ENCODE measurements around the gene ZP2.
"Not testable (repeated sequence)": the region's sequence is repeated elsewhere in the genome, so short reads cannot be mapped to it uniquely, and the experiment has no call there.

The ZP2 gene

DNA sequence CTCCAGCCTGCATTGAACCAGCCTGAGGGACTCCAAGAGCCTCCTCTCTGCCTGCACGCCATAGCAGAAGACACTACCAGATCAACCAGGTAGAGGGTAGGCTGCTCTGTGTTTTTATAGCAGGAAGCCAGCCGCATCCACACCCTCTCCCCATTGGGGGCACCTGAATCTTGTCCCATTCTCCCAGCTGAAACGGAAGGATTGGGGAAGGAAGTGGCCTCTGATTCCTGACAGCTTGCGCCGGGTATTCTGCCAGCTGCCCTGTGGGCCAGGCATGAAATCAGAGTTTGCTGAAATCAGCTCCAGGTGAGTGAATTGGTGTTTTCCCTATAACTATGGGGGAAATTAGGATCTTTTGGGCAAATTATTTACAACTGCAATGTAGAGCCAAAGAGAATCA, at the start of gene ZP2:
Gene ZP2 (minus strand): TSS at position 89 of the 400 bp plus-strand sequence. CDS start 27 bp downstream, at position 62.
- peaks cover 16% of the 10 kb centered on the region for H3K4me1 Mint-ChIP-seq
- no peaks in the 10 kb centered on the region for H3K9me3 Mint-ChIP-seq
- no peak within 1 kb of the TSS for H3K27ac Mint-ChIP-seq
- no peak within 1 kb of the TSS for H3K4me3 Mint-ChIP-seq
- no peaks in the 10 kb centered on the region for H3K36me3 Mint-ChIP-seq (ENCODE audit: low read depth)
- TF ChIP-seq, protein P1, sequence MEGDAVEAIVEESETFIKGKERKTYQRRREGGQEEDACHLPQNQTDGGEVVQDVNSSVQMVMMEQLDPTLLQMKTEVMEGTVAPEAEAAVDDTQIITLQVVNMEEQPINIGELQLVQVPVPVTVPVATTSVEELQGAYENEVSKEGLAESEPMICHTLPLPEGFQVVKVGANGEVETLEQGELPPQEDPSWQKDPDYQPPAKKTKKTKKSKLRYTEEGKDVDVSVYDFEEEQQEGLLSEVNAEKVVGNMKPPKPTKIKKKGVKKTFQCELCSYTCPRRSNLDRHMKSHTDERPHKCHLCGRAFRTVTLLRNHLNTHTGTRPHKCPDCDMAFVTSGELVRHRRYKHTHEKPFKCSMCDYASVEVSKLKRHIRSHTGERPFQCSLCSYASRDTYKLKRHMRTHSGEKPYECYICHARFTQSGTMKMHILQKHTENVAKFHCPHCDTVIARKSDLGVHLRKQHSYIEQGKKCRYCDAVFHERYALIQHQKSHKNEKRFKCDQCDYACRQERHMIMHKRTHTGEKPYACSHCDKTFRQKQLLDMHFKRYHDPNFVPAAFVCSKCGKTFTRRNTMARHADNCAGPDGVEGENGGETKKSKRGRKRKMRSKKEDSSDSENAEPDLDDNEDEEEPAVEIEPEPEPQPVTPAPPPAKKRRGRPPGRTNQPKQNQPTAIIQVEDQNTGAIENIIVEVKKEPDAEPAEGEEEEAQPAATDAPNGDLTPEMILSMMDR (IDR thresholded peaks at IDR 0.05): no peak
- DNase-seq: no peak
- peaks cover 21% of the 10 kb centered on the region for H3K27me3 Mint-ChIP-seq (ENCODE audit: low read depth, poor library complexity)

DNA sequence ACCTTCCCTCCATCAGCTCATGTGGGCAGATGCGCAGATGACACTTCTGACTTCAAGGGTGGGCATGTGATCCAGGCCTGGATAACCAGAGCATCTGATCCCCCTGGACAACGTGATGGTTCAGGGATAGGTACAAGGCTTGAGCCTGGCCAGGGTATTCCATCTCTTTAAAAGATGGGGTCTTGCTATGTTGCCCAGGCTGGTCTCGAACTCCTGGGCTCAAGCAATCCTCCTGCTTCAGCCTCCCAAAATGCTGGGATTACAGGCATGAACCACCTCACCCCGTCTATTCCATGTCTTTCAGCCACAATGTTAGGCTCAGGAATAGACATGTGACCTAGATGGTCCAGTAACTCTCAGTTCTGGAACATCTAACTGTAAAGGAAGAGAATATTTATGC, 45.9 kb upstream of the ZP2 start:
- H3K9me3 Mint-ChIP-seq: no peaks in the 10 kb centered on the region
- no peak for DNase-seq
- H3K36me3 Mint-ChIP-seq (ENCODE audit: low read depth): no peaks in the 10 kb centered on the region
- H3K4me3 Mint-ChIP-seq: no peak overlapping the region
- H3K4me1 Mint-ChIP-seq: no peaks in the 10 kb centered on the region
- TF ChIP-seq, protein P1 (IDR thresholded peaks at IDR 0.05): no peak
- H3K27me3 Mint-ChIP-seq (ENCODE audit: low read depth, poor library complexity): peaks cover 5% of the 10 kb centered on the region
- no peak overlapping the region for H3K27ac Mint-ChIP-seq

GRCh38 chr16:21256636-21257035, 45.3 kb upstream of the ZP2 start:
- TF ChIP-seq, protein P1 (IDR thresholded peaks at IDR 0.05): no peak
- Mint-ChIP-seq H3K27me3 (ENCODE audit: low read depth, poor library complexity) (peaks cover 6% of the 10 kb centered on the region), H3K27ac (no peak overlapping the region), H3K9me3 (no peaks in the 10 kb centered on the region), H3K4me1 (no peaks in the 10 kb centered on the region), H3K4me3 (no peak overlapping the region), H3K36me3 (ENCODE audit: low read depth) (no peaks in the 10 kb centered on the region)
- DNase-seq: no peak

DNA sequence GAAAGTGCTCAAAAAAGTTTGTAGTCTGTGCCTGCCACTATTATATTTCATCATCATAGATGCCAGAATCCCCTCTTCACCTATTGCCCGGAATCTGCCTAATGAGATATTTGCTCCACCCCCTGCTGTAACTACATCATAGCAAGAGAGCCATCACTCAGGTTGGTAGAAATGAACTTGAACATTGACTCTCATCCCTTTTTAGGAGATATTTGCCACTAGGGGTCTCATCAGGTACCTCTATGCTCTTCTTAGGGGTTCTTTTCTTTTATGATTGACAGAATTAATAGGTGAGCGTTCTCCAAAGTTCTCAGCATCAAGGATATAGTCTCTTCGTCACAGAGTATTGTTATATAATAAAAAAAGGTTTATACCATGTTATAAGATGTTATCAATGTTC, 42.1 kb upstream of the ZP2 start:
- TF ChIP-seq, protein P1 (IDR thresholded peaks at IDR 0.05): no peak
- Mint-ChIP-seq H3K4me1 (no peaks in the 10 kb centered on the region), H3K9me3 (no peaks in the 10 kb centered on the region), H3K36me3 (ENCODE audit: low read depth) (no peaks in the 10 kb centered on the region), H3K27me3 (ENCODE audit: low read depth, poor library complexity) (peaks cover 17% of the 10 kb centered on the region), H3K27ac (no peak overlapping the region), H3K4me3 (no peak overlapping the region)
- no peak for DNase-seq

DNA sequence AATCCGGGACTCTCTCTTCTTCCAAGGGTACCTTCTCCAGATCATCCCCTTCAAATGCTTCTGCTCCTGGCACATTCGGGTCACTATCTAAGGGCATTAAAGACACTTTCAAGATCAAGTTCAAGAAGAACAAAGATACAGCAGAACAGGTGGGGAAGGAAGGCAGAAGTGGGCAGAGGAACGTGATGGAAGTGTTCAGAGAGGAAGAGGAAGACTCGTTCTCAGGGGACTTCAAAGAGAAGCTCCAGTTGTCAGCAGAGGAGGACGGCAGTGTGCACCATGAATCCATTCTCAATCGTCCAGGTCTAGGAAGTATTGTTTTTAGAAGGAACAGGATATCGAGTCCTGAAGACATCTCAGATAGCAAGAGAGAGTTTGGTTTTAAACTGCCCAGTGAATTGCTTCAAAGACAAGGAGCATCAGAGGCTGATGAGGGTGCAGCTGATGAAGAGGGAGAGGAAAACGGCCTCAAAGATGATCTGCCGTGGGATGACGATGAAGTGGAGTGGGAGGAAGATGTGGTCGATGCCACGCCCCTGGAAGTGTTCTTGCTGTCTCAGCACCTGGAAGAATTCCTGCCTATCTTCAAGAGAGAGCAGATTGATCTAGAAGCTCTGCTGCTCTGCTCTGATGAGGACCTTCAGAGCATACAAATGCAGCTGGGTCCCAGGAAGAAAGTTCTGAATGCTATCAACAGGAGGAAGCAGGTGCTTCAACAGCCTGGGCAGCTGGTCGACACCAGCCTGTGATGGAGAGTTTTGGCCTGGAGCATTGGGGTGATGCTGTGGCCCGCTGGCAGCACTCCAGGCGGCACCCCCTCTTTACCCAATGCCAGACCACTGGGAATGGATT, 38.9 kb upstream of the ZP2 start:
- Mint-ChIP-seq H3K4me3 (no peak overlapping the region), H3K27me3 (ENCODE audit: low read depth, poor library complexity) (peaks cover 18% of the 10 kb centered on the region)

DNA sequence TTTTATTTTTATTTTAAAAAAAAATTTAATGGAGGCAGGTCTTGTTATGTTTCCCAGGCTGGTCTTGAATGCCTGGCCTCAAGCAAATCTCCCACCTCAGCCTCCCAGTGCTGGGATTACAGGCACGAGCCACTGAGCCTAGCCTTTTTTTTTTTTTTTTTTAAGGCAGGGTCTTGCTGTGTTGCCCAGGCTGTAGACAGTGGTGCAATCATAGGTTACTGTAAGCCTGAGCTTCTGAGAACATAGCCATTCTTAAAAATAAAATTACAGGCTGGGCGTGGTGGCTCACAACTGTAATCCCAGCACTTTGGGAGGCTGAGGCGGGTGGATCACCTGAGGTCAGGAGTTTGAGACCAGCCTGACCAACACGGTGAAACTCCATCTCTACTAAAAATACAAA, 36.8 kb upstream of the ZP2 start:
- not testable (repeated sequence) for H3K27ac Mint-ChIP-seq; H3K9me3 Mint-ChIP-seq; DNase-seq; H3K4me1 Mint-ChIP-seq; H3K4me3 Mint-ChIP-seq; H3K36me3 Mint-ChIP-seq (ENCODE audit: low read depth)
- peaks cover 16% of the 10 kb centered on the region for H3K27me3 Mint-ChIP-seq (ENCODE audit: low read depth, poor library complexity)

More for the DNA sequence above, 38.9 kb upstream of the ZP2 start:
- no peak overlapping the region for H3K27ac Mint-ChIP-seq
- no peak for DNase-seq
- TF ChIP-seq, protein P1 (IDR thresholded peaks at IDR 0.05): no peak
- no peaks in the 10 kb centered on the region for H3K9me3 Mint-ChIP-seq
- no peaks in the 10 kb centered on the region for H3K36me3 Mint-ChIP-seq (ENCODE audit: low read depth)
- peaks cover under 1% of the 10 kb centered on the region for H3K4me1 Mint-ChIP-seq
